GM12891 (cell line): ENCODE data around the gene ZC3H18.
"Not testable (repeated sequence)": the region's sequence is repeated elsewhere in the genome, so short reads cannot be mapped to it uniquely, and the experiment has no call there.

Source experiments
- DNase-seq: peaks from one replicate; pipeline ENCODE4 v3.0.0; 2011; ENCODE audit warnings: low spot score; ENCODE audit not compliant: insufficient read length
- FAIRE-seq: peaks from 2 replicates; lab custom pipeline; 2011; peaks lifted over from hg19 to GRCh38; lab: Jason Lieb, UNC
- PAX5 ChIP-seq: IDR thresholded peaks from 2 replicates; pipeline ENCODE4 v1.6.1; 2011; ENCODE audit warnings: low read length, moderate library complexity, mild to moderate bottlenecking; ENCODE audit not compliant: insufficient read depth, severe bottlenecking
- POLR2A ChIP-seq: IDR thresholded peaks from 2 replicates; pipeline ENCODE4 v1.6.1; 2011; ENCODE audit warnings: low read depth, low read length, control low read depth
- POLR2AphosphoS5 ChIP-seq: IDR thresholded peaks from 2 replicates; pipeline ENCODE4 v1.6.1; 2011; ENCODE audit warnings: low read depth, low read length, control low read depth
- POU2F2 ChIP-seq: IDR thresholded peaks from 2 replicates; pipeline ENCODE4 v1.6.1; 2011; ENCODE audit warnings: low read depth, mild to moderate bottlenecking, control low read depth, low read length, moderate library complexity
- SPI1 ChIP-seq: IDR thresholded peaks from 2 replicates; pipeline ENCODE4 v1.6.1; 2011; ENCODE audit warnings: low read depth, low read length, control low read depth
- TAF1 ChIP-seq: IDR thresholded peaks from 2 replicates; pipeline ENCODE4 v1.6.1; 2011; ENCODE audit warnings: low read depth, low read length, control low read depth

The ZC3H18 gene

GRCh38 chr16:88659160-88659559 lies 89.0 kb downstream of the ZC3H18 start:
- no peak for TF ChIP-seq PAX5
- no peak for TF ChIP-seq POLR2A
- TF ChIP-seq SPI1: no peak
- no peak for TF ChIP-seq TAF1
- TF ChIP-seq POLR2AphosphoS5: no peak
- no peak for TF ChIP-seq POU2F2
- FAIRE-seq: no peak
- no peak for DNase-seq

- DNase-seq: no peak
- no peak for FAIRE-seq
- TF ChIP-seq TAF1: no peak
- no peak for TF ChIP-seq POLR2A
- TF ChIP-seq PAX5: no peak
- no peak for TF ChIP-seq POU2F2
- TF ChIP-seq POLR2AphosphoS5: no peak
- no peak for TF ChIP-seq SPI1
Observed at GRCh38 chr16:88661468-88661867, 91.3 kb downstream of the ZC3H18 start.

- no peak for DNase-seq
- TF ChIP-seq POLR2A (no peak), TAF1 (no peak), POU2F2 (0 out of 2 replicates have a peak, but pooled peaks have one; percentile 42), SPI1 (no peak), PAX5 (no peak)
Observed at GRCh38 chr16:88662222-88662842, 92.1 kb downstream of the ZC3H18 start.

GRCh38 chr16:88662843-88663606 lies 92.8 kb downstream of the ZC3H18 start, which contains the start of gene MVD:
Gene MVD, minus strand, starts transcription at chr16:88663091. Its CDS starts 11 bp downstream, at chr16:88663080.
- peak; percentile 100 for FAIRE-seq
- peak; percentile 100 for DNase-seq
- TF ChIP-seq TAF1 (peak; percentile 63; the same call in 1 of the 2 replicates), POLR2AphosphoS5 (peak; percentile 64), PAX5 (no peak), POLR2A (peak; percentile 76), SPI1 (no peak)

More at GRCh38 chr16:88662222-88662842, 92.1 kb downstream of the ZC3H18 start:
- FAIRE-seq: peak; percentile 35

- FAIRE-seq: no peak
- TF ChIP-seq POLR2A (no peak), TAF1 (no peak), SPI1 (no peak), PAX5 (no peak), POLR2AphosphoS5 (no peak), POU2F2 (no peak)
- DNase-seq: no peak
Observed at GRCh38 chr16:88665148-88665547, 94.9 kb downstream of the ZC3H18 start.

- TF ChIP-seq POU2F2: no peak
- no peak for TF ChIP-seq POLR2A
- TF ChIP-seq POLR2AphosphoS5: no peak
- TF ChIP-seq TAF1: no peak
- no peak for TF ChIP-seq PAX5
- TF ChIP-seq SPI1: no peak
- FAIRE-seq: no peak
- no peak for DNase-seq
Observed at GRCh38 chr16:88665570-88665969, 95.4 kb downstream of the ZC3H18 start.

GRCh38 chr16:88667461-88667860 lies 97.3 kb downstream of the ZC3H18 start:
- TF ChIP-seq TAF1: no peak
- TF ChIP-seq SPI1: no peak
- no peak for TF ChIP-seq POLR2A
- TF ChIP-seq POLR2AphosphoS5: no peak
- TF ChIP-seq PAX5: no peak
- no peak for TF ChIP-seq POU2F2
- no peak for DNase-seq

GRCh38 chr16:88669493-88669892 lies 99.3 kb downstream of the ZC3H18 start:
- FAIRE-seq, DNase-seq: not testable (repeated sequence)

More at GRCh38 chr16:88667461-88667860, 97.3 kb downstream of the ZC3H18 start:
- FAIRE-seq: no peak

GRCh38 chr16:88669980-88670379 lies 99.8 kb downstream of the ZC3H18 start:
- TF ChIP-seq PAX5 (no peak), POLR2A (no peak), POU2F2 (no peak), SPI1 (no peak), POLR2AphosphoS5 (no peak), TAF1 (no peak)
- DNase-seq (no peak), FAIRE-seq (no peak)
